Stimulated activated CD4-positive, alpha-beta T cell treated with anti-CD3 and anti-CD28 coated beads, Interleukin-12 subunit alpha, Interleukin-12 subunit beta, amount 100 ng/mL, for 48 hours (primary cell): ENCODE results near the gene LRRC46.

Source experiments
- DNase-seq, 3 donors: peaks; one replicate each; pipeline ENCODE4 v3.0.0-alpha.2; 2020; ENCODE audit warnings: low read depth in 2 of 3, low spot score in 1 of 3

LRRC46 gene

DNA sequence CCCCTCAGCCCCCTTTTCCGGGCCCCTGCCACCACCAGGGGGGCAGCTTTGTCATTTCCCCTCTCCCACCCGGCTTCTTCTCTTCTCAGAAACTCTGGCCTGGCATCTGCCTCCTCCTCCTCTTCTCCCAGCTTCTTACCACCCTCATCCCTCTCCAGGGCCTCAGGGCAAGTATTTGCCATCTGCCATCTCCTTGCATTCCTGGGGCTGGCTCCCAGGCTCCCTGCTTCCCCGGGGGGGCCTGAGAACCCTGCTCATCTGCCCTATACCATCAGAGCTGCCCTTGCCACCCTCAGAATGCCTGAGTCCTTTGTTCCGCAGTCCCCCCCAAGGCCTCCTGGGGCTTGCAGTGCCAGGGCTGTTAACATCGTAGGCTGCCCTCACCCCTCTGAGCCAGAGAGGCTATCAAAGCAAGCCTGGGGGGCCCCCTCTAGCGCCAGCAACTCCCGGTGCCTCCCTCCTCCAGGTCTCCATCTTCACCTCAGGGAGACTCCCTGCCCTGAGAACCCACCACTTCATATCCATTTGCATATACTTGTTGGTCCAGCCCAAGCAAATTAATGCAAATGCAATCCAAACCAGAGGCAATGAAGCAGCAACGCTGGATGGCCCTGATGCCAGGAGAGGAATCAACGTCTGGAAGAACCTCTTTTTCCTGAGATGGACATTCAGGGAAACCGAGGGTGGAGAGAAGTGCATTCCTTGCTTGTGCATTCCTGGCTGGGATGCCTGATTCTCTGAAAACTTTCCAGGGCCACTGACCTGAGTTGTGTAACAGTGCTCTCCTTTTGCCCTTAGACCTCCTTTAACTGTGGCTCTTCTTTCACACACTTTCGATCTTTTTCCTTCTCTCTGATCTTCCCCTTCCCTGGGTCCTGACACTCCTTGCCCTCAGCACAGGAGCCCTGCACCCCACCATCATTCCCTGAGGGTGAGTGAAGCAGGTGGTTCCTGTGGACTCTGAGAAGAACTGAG, 43.8 kb downstream of the LRRC46 start:
- no peak for DNase-seq

- no peak for DNase-seq
These were observed 46.0 kb downstream of the LRRC46 start for GRCh38 chr17:47877368-47878034.

- no peak for DNase-seq
These were observed 46.9 kb downstream of the LRRC46 start for GRCh38 chr17:47878203-47879027.

- DNase-seq = no peak
These were observed 47.6 kb downstream of the LRRC46 start for GRCh38 chr17:47879028-47879585.

DNA sequence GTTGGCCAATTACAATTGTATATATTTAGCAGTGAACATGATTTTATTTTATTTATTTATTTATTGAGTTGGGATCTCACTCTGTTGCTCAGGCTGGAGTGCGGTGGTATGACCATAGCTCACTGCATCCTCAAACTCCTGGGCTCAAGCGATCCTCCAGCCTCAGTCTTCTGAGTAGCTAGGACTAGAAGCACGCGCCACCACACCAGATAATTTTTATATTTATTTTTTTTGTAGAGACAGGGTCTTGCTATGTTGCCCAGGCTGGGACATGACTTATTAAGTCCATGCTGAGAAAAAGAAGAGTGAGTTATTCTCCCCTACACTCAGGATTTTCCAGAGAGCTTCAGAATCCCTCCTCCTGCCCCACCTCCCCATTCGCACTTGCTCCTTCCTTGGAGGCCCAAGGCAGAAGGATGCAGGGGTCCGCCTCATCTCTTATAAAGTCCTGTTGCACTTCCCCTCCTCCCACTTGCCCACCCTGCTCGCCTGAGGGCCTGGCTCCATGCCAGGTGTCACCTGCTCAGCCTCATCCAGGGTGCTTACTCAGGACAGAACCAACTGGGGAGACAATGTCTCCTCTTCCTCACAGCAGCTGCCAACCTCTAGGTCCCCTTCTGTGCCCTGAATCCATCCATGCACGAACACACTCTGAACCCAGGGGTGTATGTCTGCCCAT, 48.4 kb downstream of the LRRC46 start:
- DNase-seq = no peak

GRCh38 chr17:47882247-47882646, 50.8 kb downstream of the LRRC46 start:
- DNase-seq = no peak

GRCh38 chr17:47882695-47883588, 51.5 kb downstream of the LRRC46 start:
- DNase-seq = no peak

GRCh38 chr17:47883589-47884426, 52.3 kb downstream of the LRRC46 start:
- DNase-seq = no peak

- no peak for DNase-seq
These were observed 52.9 kb downstream of the LRRC46 start for GRCh38 chr17:47884427-47884740.

GRCh38 chr17:47884905-47885730, 53.6 kb downstream of the LRRC46 start:
- no peak for DNase-seq
